HTR-8/SVneo (cell line): Measurements from ENCODE around the gene GRB10.

ENCODE experiments used
- DNase-seq: peaks from one replicate; pipeline ENCODE4 v3.0.0; 2011; ENCODE audit warnings: low spot score, mixed read lengths; ENCODE audit not compliant: insufficient read length
- FAIRE-seq: peaks from 2 replicates; lab custom pipeline; 2011; peaks lifted over from hg19 to GRCh38; lab: Jason Lieb, UNC

Gene GRB10

GRCh38 chr7:50648570-50649169 is 134.0 kb downstream of the GRB10 start:
- FAIRE-seq (no peak), DNase-seq (no peak)

GRCh38 chr7:50648076-50648475 is 134.6 kb downstream of the GRB10 start:
- FAIRE-seq, result no peak
- no peak for DNase-seq

- no peak for DNase-seq
- no peak for FAIRE-seq
These were observed 135.3 kb downstream of the GRB10 start for GRCh38 chr7:50647286-50647980.

- FAIRE-seq, result no peak
These were observed 136.6 kb downstream of the GRB10 start for GRCh38 chr7:50646069-50646468.

GRCh38 chr7:50645186-50645585 is 137.5 kb downstream of the GRB10 start:
- no peak for DNase-seq

More at GRCh38 chr7:50646069-50646468, 136.6 kb downstream of the GRB10 start:
- DNase-seq, result no peak

GRCh38 chr7:50644586-50644985 is 138.1 kb downstream of the GRB10 start:
- DNase-seq (no peak), FAIRE-seq (no peak)

More at GRCh38 chr7:50645186-50645585, 137.5 kb downstream of the GRB10 start:
- FAIRE-seq, result no peak

GRCh38 chr7:50644114-50644513 is 138.6 kb downstream of the GRB10 start:
- DNase-seq (no peak), FAIRE-seq (no peak)

GRCh38 chr7:50641442-50642405 is 141.0 kb downstream of the GRB10 start:
- FAIRE-seq (no peak), DNase-seq (no peak)

GRCh38 chr7:50640779-50641178 is 141.9 kb downstream of the GRB10 start:
- FAIRE-seq (no peak), DNase-seq (no peak)

- DNase-seq (no peak), FAIRE-seq (no peak)
These were observed 142.4 kb downstream of the GRB10 start for GRCh38 chr7:50640256-50640655.

GRCh38 chr7:50637725-50638643 is 144.7 kb downstream of the GRB10 start:
- FAIRE-seq (no peak), DNase-seq (no peak)

- FAIRE-seq, result no peak
- no peak for DNase-seq
These were observed 148.3 kb downstream of the GRB10 start for GRCh38 chr7:50634378-50634777.

GRCh38 chr7:50633414-50633710 is 149.3 kb downstream of the GRB10 start:
- DNase-seq (no peak), FAIRE-seq (no peak)

GRCh38 chr7:50632561-50633413 is 149.9 kb downstream of the GRB10 start:
- FAIRE-seq (no peak), DNase-seq (no peak)

GRCh38 chr7:50631639-50632038 is 151.1 kb downstream of the GRB10 start:
- DNase-seq (no peak), FAIRE-seq (no peak)

- DNase-seq, result no peak
These were observed 151.6 kb downstream of the GRB10 start for GRCh38 chr7:50631100-50631499.

GRCh38 chr7:50629238-50629901 is 153.3 kb downstream of the GRB10 start:
- no peak for DNase-seq
- FAIRE-seq, result no peak

More at GRCh38 chr7:50631100-50631499, 151.6 kb downstream of the GRB10 start:
- no peak for FAIRE-seq

GRCh38 chr7:50628434-50629084 is 154.1 kb downstream of the GRB10 start:
- no peak for FAIRE-seq

More at GRCh38 chr7:50628434-50629084, 154.1 kb downstream of the GRB10 start:
- DNase-seq, result no peak
